Measurements from ENCODE around the gene TMEM253.

DNA sequence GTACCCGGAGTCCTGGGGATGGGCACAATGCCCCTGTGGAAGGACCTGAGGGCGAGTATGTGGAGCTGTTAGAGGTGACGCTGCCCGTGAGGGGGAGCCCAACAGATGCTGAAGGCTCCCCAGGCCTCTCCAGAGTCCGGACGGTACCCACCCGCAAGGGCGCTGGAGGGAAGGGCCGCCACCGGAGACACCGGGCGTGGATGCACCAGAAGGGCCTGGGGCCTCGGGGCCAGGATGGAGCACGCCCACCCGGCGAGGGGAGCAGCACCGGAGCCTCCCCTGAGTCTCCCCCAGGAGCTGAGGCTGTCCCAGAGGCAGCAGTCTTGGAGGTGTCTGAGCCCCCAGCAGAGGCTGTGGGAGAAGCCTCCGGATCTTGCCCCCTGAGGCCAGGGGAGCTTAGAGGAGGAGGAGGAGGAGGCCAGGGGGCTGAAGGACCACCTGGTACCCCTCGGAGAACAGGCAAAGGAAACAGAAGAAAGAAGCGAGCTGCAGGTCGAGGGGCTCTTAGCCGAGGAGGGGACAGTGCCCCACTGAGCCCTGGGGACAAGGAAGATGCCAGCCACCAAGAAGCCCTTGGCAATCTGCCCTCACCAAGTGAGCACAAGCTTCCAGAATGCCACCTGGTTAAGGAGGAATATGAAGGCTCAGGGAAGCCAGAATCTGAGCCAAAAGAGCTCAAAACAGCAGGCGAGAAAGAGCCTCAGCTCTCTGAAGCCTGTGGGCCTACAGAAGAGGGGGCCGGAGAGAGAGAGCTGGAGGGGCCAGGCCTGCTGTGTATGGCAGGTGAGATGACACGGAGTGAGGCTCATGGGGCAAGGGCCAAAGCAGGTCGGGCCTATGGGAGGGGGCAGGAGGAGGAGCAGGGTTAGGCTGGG, 26.2 kb upstream of the TMEM253 start:
- TF ChIP-seq, protein P1, sequence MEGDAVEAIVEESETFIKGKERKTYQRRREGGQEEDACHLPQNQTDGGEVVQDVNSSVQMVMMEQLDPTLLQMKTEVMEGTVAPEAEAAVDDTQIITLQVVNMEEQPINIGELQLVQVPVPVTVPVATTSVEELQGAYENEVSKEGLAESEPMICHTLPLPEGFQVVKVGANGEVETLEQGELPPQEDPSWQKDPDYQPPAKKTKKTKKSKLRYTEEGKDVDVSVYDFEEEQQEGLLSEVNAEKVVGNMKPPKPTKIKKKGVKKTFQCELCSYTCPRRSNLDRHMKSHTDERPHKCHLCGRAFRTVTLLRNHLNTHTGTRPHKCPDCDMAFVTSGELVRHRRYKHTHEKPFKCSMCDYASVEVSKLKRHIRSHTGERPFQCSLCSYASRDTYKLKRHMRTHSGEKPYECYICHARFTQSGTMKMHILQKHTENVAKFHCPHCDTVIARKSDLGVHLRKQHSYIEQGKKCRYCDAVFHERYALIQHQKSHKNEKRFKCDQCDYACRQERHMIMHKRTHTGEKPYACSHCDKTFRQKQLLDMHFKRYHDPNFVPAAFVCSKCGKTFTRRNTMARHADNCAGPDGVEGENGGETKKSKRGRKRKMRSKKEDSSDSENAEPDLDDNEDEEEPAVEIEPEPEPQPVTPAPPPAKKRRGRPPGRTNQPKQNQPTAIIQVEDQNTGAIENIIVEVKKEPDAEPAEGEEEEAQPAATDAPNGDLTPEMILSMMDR (conservative IDR thresholded peaks at IDR 0.05 in 1 of 2, IDR thresholded peaks at IDR 0.05 in 1 of 2; ENCODE audit: low read depth in 1 of 2, low read length in 2 of 2), result no peak
- no peak for TF ChIP-seq EZH2 (IDR thresholded peaks at IDR 0.05; ENCODE audit: low read length, missing control alignments)
